Omental fat pad (tissue), 4 donors: ENCODE measurements around the gene SLC27A5. TPM values are rescaled to one million over a fixed set of nuclear protein-coding genes. Genes with fewer than 3 reads are reported as not detected.

Experiments
- ATAC-seq: fragments of 150-250 bp; one replicate; pipeline ENCODE4 v1.9.1; 2016; ENCODE audit warnings: mild to moderate bottlenecking, moderate library complexity; ENCODE audit not compliant: low FRiP score
- DNase-seq: peaks from one replicate; pipeline ENCODE4 v3.0.0-alpha.2; 2019; ENCODE audit warnings: low spot score
- total RNA-seq, 4 donors: library from RNA; depleted of rRNA; stranded (reverse); fragments of >200 nt; gene quantifications; one replicate each; pipeline ENCODE4 v1.1.0, GENCODE V29; 2016
- TF ChIP-seq, protein P1 (sequence below), 3 donors: fragments of 450-650 bp; IDR thresholded peaks; one replicate each; pipeline ENCODE4 v1.5.1; 2016 to 2017; ENCODE audit warnings: antibody characterized with exemption in 3 of 3, mild to moderate bottlenecking in 3 of 3, moderate library complexity in 2 of 3

Gene SLC27A5
- total RNA-seq, 4 donors from 2014 or later = 4.5 to 8.5 (median 5.6) TPM

DNA sequence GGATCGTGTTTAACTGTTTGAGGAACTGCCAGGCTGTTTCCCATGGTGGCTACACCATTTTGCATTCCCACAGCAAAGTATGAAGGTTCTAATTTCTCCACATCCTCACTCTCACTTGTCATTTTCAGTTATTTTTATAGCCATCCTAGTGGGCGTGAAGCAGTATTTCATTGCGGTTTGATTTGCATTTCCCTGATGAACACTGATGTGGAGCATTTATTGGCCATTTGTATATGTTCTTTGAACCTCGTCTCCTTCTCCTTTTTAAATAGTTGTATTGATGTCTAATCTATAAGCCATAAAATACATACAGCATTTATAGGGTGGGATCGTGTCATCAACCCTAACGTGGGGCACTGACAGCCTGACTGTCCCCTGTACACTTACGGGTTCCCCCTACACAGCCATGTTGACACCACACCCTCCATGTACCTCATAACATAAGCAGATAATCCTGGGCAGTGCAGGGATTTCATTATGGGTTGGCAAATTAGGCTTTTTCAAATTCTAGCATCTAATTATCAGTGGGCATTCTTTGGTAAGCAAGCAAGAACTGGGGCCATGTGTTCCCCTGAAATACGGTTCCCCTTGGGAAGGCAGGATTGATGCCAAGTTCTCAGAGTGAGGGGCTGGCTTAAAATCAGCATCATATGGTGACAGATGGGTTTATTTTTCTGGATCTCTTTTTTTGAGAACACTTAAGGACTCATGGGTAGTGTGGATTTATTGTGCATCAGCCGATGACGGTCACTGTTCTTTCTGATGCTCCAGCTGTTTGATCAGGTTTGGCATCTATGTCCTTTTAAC lies 19.4 kb upstream of the SLC27A5 start:
- DNase-seq (no peak), ATAC-seq (no peak)
- TF ChIP-seq, protein P1, sequence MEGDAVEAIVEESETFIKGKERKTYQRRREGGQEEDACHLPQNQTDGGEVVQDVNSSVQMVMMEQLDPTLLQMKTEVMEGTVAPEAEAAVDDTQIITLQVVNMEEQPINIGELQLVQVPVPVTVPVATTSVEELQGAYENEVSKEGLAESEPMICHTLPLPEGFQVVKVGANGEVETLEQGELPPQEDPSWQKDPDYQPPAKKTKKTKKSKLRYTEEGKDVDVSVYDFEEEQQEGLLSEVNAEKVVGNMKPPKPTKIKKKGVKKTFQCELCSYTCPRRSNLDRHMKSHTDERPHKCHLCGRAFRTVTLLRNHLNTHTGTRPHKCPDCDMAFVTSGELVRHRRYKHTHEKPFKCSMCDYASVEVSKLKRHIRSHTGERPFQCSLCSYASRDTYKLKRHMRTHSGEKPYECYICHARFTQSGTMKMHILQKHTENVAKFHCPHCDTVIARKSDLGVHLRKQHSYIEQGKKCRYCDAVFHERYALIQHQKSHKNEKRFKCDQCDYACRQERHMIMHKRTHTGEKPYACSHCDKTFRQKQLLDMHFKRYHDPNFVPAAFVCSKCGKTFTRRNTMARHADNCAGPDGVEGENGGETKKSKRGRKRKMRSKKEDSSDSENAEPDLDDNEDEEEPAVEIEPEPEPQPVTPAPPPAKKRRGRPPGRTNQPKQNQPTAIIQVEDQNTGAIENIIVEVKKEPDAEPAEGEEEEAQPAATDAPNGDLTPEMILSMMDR (IDR thresholded peaks at IDR 0.05) = no peak

GRCh38 chr19:58529405-58529804 lies 17.6 kb upstream of the SLC27A5 start:
- no peak for DNase-seq
- ATAC-seq = no peak
- TF ChIP-seq, protein P1 (IDR thresholded peaks at IDR 0.05) = no peak

DNA sequence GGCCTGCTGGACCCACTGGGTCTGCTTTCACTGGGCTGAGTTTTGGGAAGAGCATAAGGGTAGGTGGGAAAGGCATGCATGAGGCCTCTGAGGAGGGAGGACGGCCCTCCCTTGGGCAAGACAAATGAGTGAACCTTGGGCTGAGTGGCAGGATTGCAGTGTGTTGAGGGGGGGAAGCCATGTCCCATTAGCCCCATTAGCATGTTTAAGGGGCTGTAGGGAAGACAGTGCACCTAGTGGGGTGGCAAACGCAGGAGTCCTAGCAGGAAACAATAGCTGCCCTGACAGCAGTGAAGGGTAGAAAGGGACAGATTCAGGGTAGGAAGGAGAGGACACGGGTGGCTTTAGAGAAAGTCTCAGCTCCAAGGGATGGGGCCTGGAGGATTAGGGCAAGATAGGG lies 10.9 kb upstream of the SLC27A5 start:
- ATAC-seq (no peak), DNase-seq (no peak)
- TF ChIP-seq, protein P1 (IDR thresholded peaks at IDR 0.05) = no peak

DNA sequence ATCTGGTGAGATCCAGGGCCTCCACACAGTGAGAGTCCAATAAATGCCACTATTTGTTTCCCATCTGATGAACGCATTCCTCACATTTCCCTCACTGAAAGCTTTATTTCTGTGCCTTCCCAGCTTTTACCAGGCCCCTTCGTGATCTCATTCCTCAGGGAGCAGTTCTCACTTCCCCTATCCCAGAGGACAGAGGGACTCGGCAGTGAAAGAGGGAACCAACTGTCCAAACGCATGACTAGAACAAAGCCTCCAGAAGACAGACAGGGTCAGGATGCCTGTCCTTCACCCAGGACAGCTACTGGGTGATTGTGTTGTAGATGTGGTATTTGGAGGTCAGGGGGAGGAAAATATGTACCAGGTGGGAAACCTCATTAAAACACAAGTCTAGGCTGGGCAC lies 9.9 kb upstream of the SLC27A5 start:
- ATAC-seq (no peak), DNase-seq (no peak)
- TF ChIP-seq, protein P1 (IDR thresholded peaks at IDR 0.05) = no peak

DNA sequence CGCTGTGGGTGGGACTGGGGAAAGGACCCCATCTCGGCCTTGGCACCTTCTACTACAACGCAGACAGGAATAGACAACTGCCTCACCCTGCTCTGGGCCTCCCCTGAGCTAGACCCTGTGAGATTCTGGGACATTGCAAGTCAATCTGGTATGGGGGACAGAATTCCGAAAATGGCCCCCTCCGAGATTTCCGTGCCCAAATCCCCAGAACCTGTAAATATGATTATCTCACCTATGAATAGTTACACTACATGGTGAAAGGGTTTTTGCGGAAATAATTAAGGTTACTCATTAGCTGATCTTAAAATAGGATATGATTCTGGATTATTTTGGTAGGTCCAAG lies 8.4 kb upstream of the SLC27A5 start:
- TF ChIP-seq, protein P1 (IDR thresholded peaks at IDR 0.05) = no peak
- ATAC-seq (no peak), DNase-seq (no peak)

DNA sequence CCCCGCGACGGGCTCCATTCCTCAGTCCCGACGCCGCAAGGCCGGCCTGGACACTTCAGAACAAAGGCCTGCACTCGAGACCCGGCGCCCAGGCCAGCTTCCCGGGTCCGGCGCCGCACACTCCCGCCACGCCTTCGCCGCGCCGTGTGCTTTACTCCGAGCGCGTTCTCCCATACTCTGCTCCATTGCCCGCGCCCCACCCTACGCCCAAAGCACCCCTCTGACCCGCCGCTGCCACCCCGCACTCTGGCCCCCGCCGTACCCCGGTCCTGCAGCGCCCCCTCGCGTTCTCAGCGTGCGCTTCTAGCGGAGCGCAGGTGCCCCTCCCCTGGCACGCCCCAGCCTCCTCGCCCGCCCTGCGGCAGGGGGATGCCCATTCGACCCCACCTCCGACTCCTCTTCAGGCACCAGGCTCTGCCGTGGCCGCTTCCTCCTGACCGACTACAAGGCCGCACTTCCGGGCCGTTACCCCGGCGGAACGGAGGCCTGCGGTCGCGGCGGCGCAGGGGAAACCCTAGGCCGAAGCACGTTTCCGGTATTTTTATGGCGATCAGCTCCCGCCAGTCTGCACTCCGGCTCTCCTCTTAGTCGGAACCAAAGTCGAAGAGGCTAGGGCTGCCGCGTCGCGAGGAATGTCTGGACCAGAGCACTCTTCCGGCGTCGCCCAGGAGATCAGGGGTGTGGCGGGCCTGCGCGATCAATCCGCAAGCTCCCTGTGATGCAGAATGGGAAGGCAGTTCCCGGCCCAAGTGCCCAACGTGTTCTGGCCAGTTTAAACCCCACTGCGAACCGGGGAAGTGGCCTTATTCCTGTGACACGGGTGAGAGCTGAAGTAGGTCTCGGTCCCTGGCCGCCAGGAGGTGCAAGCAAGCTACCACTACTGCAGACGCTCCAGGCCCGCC lies 7.8 kb upstream of the SLC27A5 start, which contains the start of gene ZBTB45:
Gene ZBTB45, minus strand, starts transcription at position 456 of the 902 bp plus-strand sequence. CDS start 2,137 bp downstream, outside the sequence.
- peak; percentile 92 for ATAC-seq

More for the DNA sequence above, 7.8 kb upstream of the SLC27A5 start, which contains the start of gene ZBTB45:
- DNase-seq = peak; percentile 72
- TF ChIP-seq, protein P1 (IDR thresholded peaks at IDR 0.05) = peak in 2 of 3 donors; percentile 18 to 70
